ENCODE data around the gene TYW1B.
"Not testable (repeated sequence)": the region's sequence is repeated elsewhere in the genome, so short reads cannot be mapped to it uniquely, and the experiment has no call there.

Gene TYW1B

GRCh38 chr7:72781161-72781560 is 46.8 kb downstream of the TYW1B start:
- no peaks in the 10 kb centered on the region for H3K36me3 ChIP-seq (ENCODE audit: insufficient read depth, low read depth, low read length)
- no peaks in the 10 kb centered on the region for H3K27me3 ChIP-seq (ENCODE audit: insufficient read depth, low read length)
- H3K27ac ChIP-seq (ENCODE audit: low read length), result no peak overlapping the region
- no peak overlapping the region for H3K9ac ChIP-seq (ENCODE audit: low read depth, low read length)
- H3K9me3 ChIP-seq (ENCODE audit: insufficient read depth, low read depth, low read length), result no peaks in the 10 kb centered on the region
- H3K4me3 ChIP-seq (ENCODE audit: low read length), result no peak overlapping the region
- H3K4me1 ChIP-seq (ENCODE audit: insufficient read depth, low read length), result no peaks in the 10 kb centered on the region

- not testable (repeated sequence) for H3K4me3 ChIP-seq (ENCODE audit: low read length); H3K9me3 ChIP-seq (ENCODE audit: insufficient read depth, low read depth, low read length); H3K9ac ChIP-seq (ENCODE audit: low read depth, low read length); H3K27ac ChIP-seq (ENCODE audit: low read length); H3K36me3 ChIP-seq (ENCODE audit: insufficient read depth, low read depth, low read length); H3K27me3 ChIP-seq (ENCODE audit: insufficient read depth, low read length); H3K4me1 ChIP-seq (ENCODE audit: insufficient read depth, low read length)
Measured at GRCh38 chr7:72780289-72780894, 47.6 kb downstream of the TYW1B start.

- not testable (repeated sequence) for H3K9ac ChIP-seq (ENCODE audit: low read depth, low read length); H3K36me3 ChIP-seq (ENCODE audit: insufficient read depth, low read depth, low read length); H3K4me3 ChIP-seq (ENCODE audit: low read length)
Measured at GRCh38 chr7:72777167-72777566, 50.8 kb downstream of the TYW1B start.

GRCh38 chr7:72772627-72773026 is 55.4 kb downstream of the TYW1B start:
- H3K9me3 ChIP-seq (ENCODE audit: insufficient read depth, low read depth, low read length); H3K4me1 ChIP-seq (ENCODE audit: insufficient read depth, low read length); H3K36me3 ChIP-seq (ENCODE audit: insufficient read depth, low read depth, low read length); H3K27me3 ChIP-seq (ENCODE audit: insufficient read depth, low read length); H3K4me3 ChIP-seq (ENCODE audit: low read length); H3K9ac ChIP-seq (ENCODE audit: low read depth, low read length); H3K27ac ChIP-seq (ENCODE audit: low read length): not testable (repeated sequence)

More at GRCh38 chr7:72777167-72777566, 50.8 kb downstream of the TYW1B start:
- H3K9me3 ChIP-seq (ENCODE audit: insufficient read depth, low read depth, low read length); H3K27me3 ChIP-seq (ENCODE audit: insufficient read depth, low read length); H3K27ac ChIP-seq (ENCODE audit: low read length); H3K4me1 ChIP-seq (ENCODE audit: insufficient read depth, low read length): not testable (repeated sequence)

- not testable (repeated sequence) for H3K4me1 ChIP-seq (ENCODE audit: insufficient read depth, low read length); H3K36me3 ChIP-seq (ENCODE audit: insufficient read depth, low read depth, low read length); H3K9me3 ChIP-seq (ENCODE audit: insufficient read depth, low read depth, low read length); H3K27ac ChIP-seq (ENCODE audit: low read length); H3K27me3 ChIP-seq (ENCODE audit: insufficient read depth, low read length); H3K9ac ChIP-seq (ENCODE audit: low read depth, low read length); H3K4me3 ChIP-seq (ENCODE audit: low read length)
Measured at GRCh38 chr7:72766994-72767393, 61.0 kb downstream of the TYW1B start.

DNA sequence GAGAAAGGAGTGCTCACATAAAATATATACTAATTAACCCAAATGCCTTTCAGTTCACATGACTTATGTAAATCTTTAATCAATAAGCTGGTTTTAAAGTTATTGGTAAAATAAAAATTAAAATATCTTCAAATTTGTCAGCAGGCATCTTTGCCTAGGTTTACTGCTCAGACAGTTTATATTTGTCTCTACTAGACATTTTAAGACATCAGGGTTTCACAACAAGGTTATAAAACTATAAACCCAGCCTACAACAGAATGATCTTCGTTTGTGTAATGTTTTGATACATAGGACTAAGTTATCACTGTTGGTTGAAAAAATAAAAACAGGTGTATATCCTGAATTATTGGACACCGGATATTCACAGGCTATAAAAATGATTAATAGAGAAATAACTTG is 67.4 kb downstream of the TYW1B start:
- H3K9me3 ChIP-seq (ENCODE audit: insufficient read depth, low read depth, low read length), result 0 out of 2 replicates have a peak, but pooled peaks cover 3% of the 10 kb centered on the region
- H3K36me3 ChIP-seq (ENCODE audit: insufficient read depth, low read depth, low read length), result no peaks in the 10 kb centered on the region
- no peaks in the 10 kb centered on the region for H3K4me1 ChIP-seq (ENCODE audit: insufficient read depth, low read length)
- H3K4me3 ChIP-seq (ENCODE audit: low read length), result no peak overlapping the region
- no peaks in the 10 kb centered on the region for H3K27me3 ChIP-seq (ENCODE audit: insufficient read depth, low read length)
- H3K9ac ChIP-seq (ENCODE audit: low read depth, low read length), result no peak overlapping the region
- H3K27ac ChIP-seq (ENCODE audit: low read length), result no peak overlapping the region

GRCh38 chr7:72754312-72754711 is 73.7 kb downstream of the TYW1B start:
- H3K4me1 ChIP-seq (ENCODE audit: insufficient read depth, low read length), result no peaks in the 10 kb centered on the region
- no peak overlapping the region for H3K4me3 ChIP-seq (ENCODE audit: low read length)
- no peak overlapping the region for H3K9ac ChIP-seq (ENCODE audit: low read depth, low read length)
- H3K36me3 ChIP-seq (ENCODE audit: insufficient read depth, low read depth, low read length), result no peaks in the 10 kb centered on the region
- H3K9me3 ChIP-seq (ENCODE audit: insufficient read depth, low read depth, low read length), result 0 out of 2 replicates have a peak, but pooled peaks cover 3% of the 10 kb centered on the region
- H3K27ac ChIP-seq (ENCODE audit: low read length), result no peak overlapping the region
- no peaks in the 10 kb centered on the region for H3K27me3 ChIP-seq (ENCODE audit: insufficient read depth, low read length)

- Histone ChIP-seq H3K4me1 (ENCODE audit: insufficient read depth, low read length) (no peaks in the 10 kb centered on the region), H3K9me3 (ENCODE audit: insufficient read depth, low read depth, low read length) (0 out of 2 replicates have a peak, but pooled peaks cover 3% of the 10 kb centered on the region), H3K27me3 (ENCODE audit: insufficient read depth, low read length) (no peaks in the 10 kb centered on the region), H3K4me3 (ENCODE audit: low read length) (no peak overlapping the region), H3K36me3 (ENCODE audit: insufficient read depth, low read depth, low read length) (no peaks in the 10 kb centered on the region), H3K9ac (ENCODE audit: low read depth, low read length) (no peak overlapping the region), H3K27ac (ENCODE audit: low read length) (no peak overlapping the region)
Measured at GRCh38 chr7:72753781-72754180, 74.2 kb downstream of the TYW1B start.

DNA sequence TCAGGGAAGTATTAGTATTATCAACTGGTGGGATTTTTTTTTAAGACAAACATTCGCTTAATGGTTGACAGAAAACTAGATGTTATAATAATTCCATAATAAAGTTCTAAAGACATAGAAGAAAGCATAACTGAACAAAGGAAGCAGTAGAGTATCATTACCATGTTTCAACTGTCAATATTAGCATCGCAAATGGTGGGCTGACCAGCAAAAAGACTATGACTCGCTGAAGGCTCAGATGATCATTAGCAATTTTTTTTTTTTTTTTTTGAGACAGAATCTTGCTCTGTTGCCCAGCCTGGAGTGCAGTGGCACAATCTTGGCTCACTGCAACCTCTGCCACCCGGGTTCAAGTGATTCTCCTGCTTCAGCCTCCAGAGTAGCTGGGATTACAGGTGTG is 74.8 kb downstream of the TYW1B start:
- not testable (repeated sequence) for H3K36me3 ChIP-seq (ENCODE audit: insufficient read depth, low read depth, low read length); H3K9ac ChIP-seq (ENCODE audit: low read depth, low read length); H3K4me1 ChIP-seq (ENCODE audit: insufficient read depth, low read length); H3K9me3 ChIP-seq (ENCODE audit: insufficient read depth, low read depth, low read length); H3K4me3 ChIP-seq (ENCODE audit: low read length); H3K27ac ChIP-seq (ENCODE audit: low read length); H3K27me3 ChIP-seq (ENCODE audit: insufficient read depth, low read length)

- no peaks in the 10 kb centered on the region for H3K9me3 ChIP-seq (ENCODE audit: insufficient read depth, low read depth, low read length)
- no peak overlapping the region for H3K27ac ChIP-seq (ENCODE audit: low read length)
- no peaks in the 10 kb centered on the region for H3K36me3 ChIP-seq (ENCODE audit: insufficient read depth, low read depth, low read length)
- H3K4me1 ChIP-seq (ENCODE audit: insufficient read depth, low read length), result no peaks in the 10 kb centered on the region
- no peaks in the 10 kb centered on the region for H3K27me3 ChIP-seq (ENCODE audit: insufficient read depth, low read length)
- H3K4me3 ChIP-seq (ENCODE audit: low read length), result no peak overlapping the region
- H3K9ac ChIP-seq (ENCODE audit: low read depth, low read length), result no peak overlapping the region
Measured at GRCh38 chr7:72751978-72752377, 76.0 kb downstream of the TYW1B start.

DNA sequence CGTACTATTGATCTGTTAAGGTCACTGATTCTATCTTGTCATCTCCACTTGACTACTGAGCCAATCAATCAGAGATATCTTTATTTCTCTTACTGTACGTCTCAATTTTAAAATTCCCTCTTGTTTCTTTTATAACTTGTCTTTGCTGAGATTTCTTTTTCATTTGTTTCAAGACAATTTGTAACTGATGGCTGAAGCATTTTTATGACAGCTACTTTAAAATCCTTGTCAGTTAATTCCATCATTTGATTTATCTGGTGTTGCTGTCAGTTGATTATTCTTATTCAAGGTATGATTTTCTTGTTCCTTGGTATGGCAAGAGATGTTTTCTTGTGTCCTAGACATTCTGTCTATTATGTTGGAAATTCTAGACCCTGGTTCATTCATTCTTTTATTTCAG is 76.6 kb downstream of the TYW1B start:
- Histone ChIP-seq H3K27ac (ENCODE audit: low read length) (no peak overlapping the region), H3K27me3 (ENCODE audit: insufficient read depth, low read length) (no peaks in the 10 kb centered on the region), H3K9ac (ENCODE audit: low read depth, low read length) (no peak overlapping the region), H3K9me3 (ENCODE audit: insufficient read depth, low read depth, low read length) (no peaks in the 10 kb centered on the region), H3K36me3 (ENCODE audit: insufficient read depth, low read depth, low read length) (no peaks in the 10 kb centered on the region), H3K4me1 (ENCODE audit: insufficient read depth, low read length) (no peaks in the 10 kb centered on the region), H3K4me3 (ENCODE audit: low read length) (no peak overlapping the region)

GRCh38 chr7:72748649-72749048 is 79.4 kb downstream of the TYW1B start:
- not testable (repeated sequence) for H3K27ac ChIP-seq (ENCODE audit: low read length); H3K4me1 ChIP-seq (ENCODE audit: insufficient read depth, low read length); H3K36me3 ChIP-seq (ENCODE audit: insufficient read depth, low read depth, low read length); H3K9me3 ChIP-seq (ENCODE audit: insufficient read depth, low read depth, low read length); H3K27me3 ChIP-seq (ENCODE audit: insufficient read depth, low read length); H3K4me3 ChIP-seq (ENCODE audit: low read length); H3K9ac ChIP-seq (ENCODE audit: low read depth, low read length)

Measured in iPS-20b (cell line).